ENCODE measurements around the gene CD300E.
A peak's percentile ranks its signal among the peaks of the same experiment; 100 is the strongest.
"Not testable (repeated sequence)": the region's sequence is repeated elsewhere in the genome, so short reads cannot be mapped to it uniquely, and the experiment has no call there.

Gene CD300E

GRCh38 chr17:74635418-74635817 lies 11.9 kb upstream of the CD300E start:
- DNase-seq, result no peak

GRCh38 chr17:74633326-74633725 lies 9.8 kb upstream of the CD300E start:
- no peak for DNase-seq

- DNase-seq, result no peak
Observed at GRCh38 chr17:74632617-74633016, 9.1 kb upstream of the CD300E start.

GRCh38 chr17:74631468-74632450 lies 8.2 kb upstream of the CD300E start:
- peak in 1 of 56 donors; percentile 9 for DNase-seq

- DNase-seq, result not testable (repeated sequence)
Observed at GRCh38 chr17:74630251-74630650, 6.7 kb upstream of the CD300E start.

- no peak for DNase-seq
Observed at GRCh38 chr17:74625661-74626060, 2.1 kb upstream of the CD300E start.

- DNase-seq, result no peak
Observed at GRCh38 chr17:74624131-74624530, 593 bp upstream of the CD300E start.

GRCh38 chr17:74619077-74619673 lies 4.4 kb downstream of the CD300E start:
- no peak for DNase-seq

- DNase-seq, result no peak
Observed at GRCh38 chr17:74618451-74618850, 5.1 kb downstream of the CD300E start.

- DNase-seq, result no peak
Observed at GRCh38 chr17:74616696-74617095, 6.8 kb downstream of the CD300E start.

- no peak for DNase-seq
Observed at GRCh38 chr17:74612046-74612445, 11.5 kb downstream of the CD300E start.

GRCh38 chr17:74610108-74610507 lies 13.4 kb downstream of the CD300E start:
- no peak for DNase-seq

- DNase-seq, result no peak
Observed at GRCh38 chr17:74608511-74608910, 15.0 kb downstream of the CD300E start.

GRCh38 chr17:74607221-74607620 lies 16.3 kb downstream of the CD300E start:
- no peak for DNase-seq

- DNase-seq, result no peak
Observed at GRCh38 chr17:74606050-74606449, 17.5 kb downstream of the CD300E start.

- DNase-seq, result peak in 1 of 56 donors; percentile 18
Observed at GRCh38 chr17:74605361-74605760, 18.2 kb downstream of the CD300E start.

GRCh38 chr17:74604761-74605160 lies 18.8 kb downstream of the CD300E start:
- DNase-seq, result no peak

- DNase-seq, result no peak
Observed at GRCh38 chr17:74604200-74604599, 19.3 kb downstream of the CD300E start.

GRCh38 chr17:74603746-74604145 lies 19.8 kb downstream of the CD300E start:
- DNase-seq, result no peak

- DNase-seq, result no peak
Observed at GRCh38 chr17:74603037-74603635, 20.4 kb downstream of the CD300E start.

GRCh38 chr17:74601944-74602572 lies 21.5 kb downstream of the CD300E start:
- peak in 2 of 56 donors; percentile 15 to 23 for DNase-seq

- no peak for DNase-seq
Observed at GRCh38 chr17:74599448-74599939, 24.0 kb downstream of the CD300E start.
